Muscle of arm (tissue), 14 donors: ENCODE measurements around the gene VSIG2. TPM values are rescaled to one million over a fixed set of nuclear protein-coding genes. Genes with fewer than 3 reads are reported as not detected.
"Not testable (repeated sequence)": the region's sequence is repeated elsewhere in the genome, so short reads cannot be mapped to it uniquely, and the experiment has no call there.

Source experiments
- DNase-seq: peaks from one replicate; pipeline ENCODE4 v3.0.0-alpha.2; 2013
- long read RNA-seq, 11 donors: transcript quantifications; one replicate each; lab custom pipeline, GENCODE V29; 2026
- polyA plus RNA-seq, 12 donors: library from polyadenylated mRNA; unstranded; fragments of 120-200 nt; gene quantifications; one replicate each; pipeline ENCODE4 v1.2.1, GENCODE V29; 2013; ENCODE audit not compliant: insufficient read length in 12 of 12

The VSIG2 gene
- polyA plus RNA-seq: 1 to 10 TPM in 7 of 12 donors, under 1 TPM in 3, not detected in 2; 0.60 to 2.8 (median 1.4) TPM
- long read RNA-seq, donor 1, transcript VSIG2-201 (7 exons, 1,148 nt): major isoform, 9 of 23 reads
- long read RNA-seq, donor 1, partial matches to known transcripts: 13 of 23 reads
- long read RNA-seq, donor 1, other reads (novel, unspliced or antisense): 0 of 23 reads
- long read RNA-seq, donor 2: 0 reads
- long read RNA-seq, donor 3: 0 reads
- long read RNA-seq, donor 4: 0 reads
- long read RNA-seq, donor 5: 0 reads
- long read RNA-seq, donor 6: 0 reads
- long read RNA-seq, donor 7: 0 reads
- long read RNA-seq, donor 8: 0 reads
- long read RNA-seq, donor 9, partial matches to known transcripts: 0 of 1 reads
- long read RNA-seq, donor 9, other reads (novel, unspliced or antisense): 0 of 1 reads
- long read RNA-seq, donor 10: 0 reads
- long read RNA-seq, donor 11: 0 reads

- DNase-seq: no peak
These were observed at the start of gene VSIG2 for GRCh38 chr11:124751741-124752470. Gene VSIG2, minus strand, starts transcription at chr11:124752255. Its CDS starts 118 bp downstream, at chr11:124752137.

- peak; percentile 46 for DNase-seq
These were observed 49.0 kb upstream of the VSIG2 start for GRCh38 chr11:124801014-124801413.

GRCh38 chr11:124800226-124800929, 48.3 kb upstream of the VSIG2 start, which contains the start of gene MSANTD2:
Gene MSANTD2, minus strand, starts transcription at chr11:124800406. Its CDS starts 26 bp downstream, at chr11:124800380.
- DNase-seq: peak; percentile 91

- peak; percentile 22 for DNase-seq
These were observed 47.5 kb upstream of the VSIG2 start for GRCh38 chr11:124799348-124800225.

- peak; percentile 20 for DNase-seq
These were observed 46.9 kb upstream of the VSIG2 start for GRCh38 chr11:124798991-124799347.

- DNase-seq: no peak
These were observed 44.3 kb upstream of the VSIG2 start for GRCh38 chr11:124796312-124796711.

GRCh38 chr11:124793466-124794278, 41.6 kb upstream of the VSIG2 start:
- peak; percentile 7 for DNase-seq

- no peak for DNase-seq
These were observed 39.7 kb upstream of the VSIG2 start for GRCh38 chr11:124791626-124792341.

- DNase-seq: no peak
These were observed 36.5 kb upstream of the VSIG2 start for GRCh38 chr11:124788521-124788920.

- DNase-seq: no peak
These were observed 32.0 kb upstream of the VSIG2 start for GRCh38 chr11:124784051-124784450.

GRCh38 chr11:124783002-124783401, 30.9 kb upstream of the VSIG2 start:
- no peak for DNase-seq

GRCh38 chr11:124779568-124779967, 27.5 kb upstream of the VSIG2 start:
- no peak for DNase-seq

GRCh38 chr11:124778281-124778680, 26.2 kb upstream of the VSIG2 start:
- DNase-seq: no peak

GRCh38 chr11:124776865-124777645, 25.0 kb upstream of the VSIG2 start:
- DNase-seq: no peak

- not testable (repeated sequence) for DNase-seq
These were observed 18.9 kb upstream of the VSIG2 start for GRCh38 chr11:124770959-124771358.

GRCh38 chr11:124769806-124770774, 18.0 kb upstream of the VSIG2 start:
- DNase-seq: no peak

- DNase-seq: no peak
These were observed 16.9 kb upstream of the VSIG2 start for GRCh38 chr11:124768914-124769313.
